Measurements from ENCODE around the gene CHCHD4.

DNA sequence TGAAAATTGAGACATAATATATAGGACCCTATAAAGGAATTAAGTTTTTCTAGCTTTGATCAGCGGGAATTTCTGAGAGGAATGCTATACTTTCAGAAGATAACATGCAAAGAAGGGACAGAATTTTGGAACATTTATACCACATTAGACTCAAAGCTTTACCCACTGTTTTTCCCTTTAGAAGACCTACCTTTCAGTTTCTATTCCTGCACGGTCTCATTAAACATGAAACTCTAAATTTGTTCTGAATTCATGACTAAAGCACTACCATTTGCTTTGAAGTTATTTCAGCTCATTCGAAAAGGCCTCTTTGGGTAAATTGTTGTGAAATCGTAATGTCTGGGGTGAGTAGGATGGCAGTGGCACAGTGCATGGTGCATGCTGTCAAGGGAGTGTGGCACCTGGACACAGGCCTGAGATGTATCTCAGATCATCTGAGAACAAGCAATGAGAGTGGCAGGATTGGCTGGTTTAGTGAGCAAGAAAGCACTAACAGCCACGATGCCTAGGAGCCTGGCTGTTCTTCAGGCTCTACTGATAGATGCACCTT lies 42.5 kb downstream of the CHCHD4 start:
- TF ChIP-seq REST (IDR thresholded peaks at IDR 0.05) (no peak), MAX (IDR thresholded peaks at IDR 0.05) (no peak), HDAC2 (IDR thresholded peaks at IDR 0.05) (no peak), CTCF (IDR thresholded peaks at IDR 0.05) (no peak), POLR2A (IDR thresholded peaks at IDR 0.05; ENCODE audit: low read length) (no peak), EP300 (IDR thresholded peaks at IDR 0.05) (no peak), JUN (IDR thresholded peaks at IDR 0.05) (no peak), CEBPB (IDR thresholded peaks at IDR 0.05) (no peak), MYC (IDR thresholded peaks at IDR 0.05; ENCODE audit: borderline replicate concordance, low read length) (no peak), SMC3 (IDR thresholded peaks at IDR 0.05) (no peak), EHF (CRISPR knock-in tag; IDR thresholded peaks at IDR 0.05) (no peak), RAD21 (conservative IDR thresholded peaks at IDR 0.05 in 1 of 2, IDR thresholded peaks at IDR 0.05 in 1 of 2) (no peak)
- TF ChIP-seq, protein P1, sequence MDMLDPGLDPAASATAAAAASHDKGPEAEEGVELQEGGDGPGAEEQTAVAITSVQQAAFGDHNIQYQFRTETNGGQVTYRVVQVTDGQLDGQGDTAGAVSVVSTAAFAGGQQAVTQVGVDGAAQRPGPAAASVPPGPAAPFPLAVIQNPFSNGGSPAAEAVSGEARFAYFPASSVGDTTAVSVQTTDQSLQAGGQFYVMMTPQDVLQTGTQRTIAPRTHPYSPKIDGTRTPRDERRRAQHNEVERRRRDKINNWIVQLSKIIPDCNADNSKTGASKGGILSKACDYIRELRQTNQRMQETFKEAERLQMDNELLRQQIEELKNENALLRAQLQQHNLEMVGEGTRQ (IDR thresholded peaks at IDR 0.05) = no peak
